GM19397 (cell line): ENCODE data around the gene FOXE1.

ENCODE experiments used
- ATAC-seq: cut with Tn5 transposase; IDR thresholded peaks from one replicate; pipeline ENCODE4 v1.9.1; 2021; ENCODE audit warnings: mild to moderate bottlenecking, moderate library complexity; ENCODE audit not compliant: unreplicated experiment

Gene FOXE1

DNA sequence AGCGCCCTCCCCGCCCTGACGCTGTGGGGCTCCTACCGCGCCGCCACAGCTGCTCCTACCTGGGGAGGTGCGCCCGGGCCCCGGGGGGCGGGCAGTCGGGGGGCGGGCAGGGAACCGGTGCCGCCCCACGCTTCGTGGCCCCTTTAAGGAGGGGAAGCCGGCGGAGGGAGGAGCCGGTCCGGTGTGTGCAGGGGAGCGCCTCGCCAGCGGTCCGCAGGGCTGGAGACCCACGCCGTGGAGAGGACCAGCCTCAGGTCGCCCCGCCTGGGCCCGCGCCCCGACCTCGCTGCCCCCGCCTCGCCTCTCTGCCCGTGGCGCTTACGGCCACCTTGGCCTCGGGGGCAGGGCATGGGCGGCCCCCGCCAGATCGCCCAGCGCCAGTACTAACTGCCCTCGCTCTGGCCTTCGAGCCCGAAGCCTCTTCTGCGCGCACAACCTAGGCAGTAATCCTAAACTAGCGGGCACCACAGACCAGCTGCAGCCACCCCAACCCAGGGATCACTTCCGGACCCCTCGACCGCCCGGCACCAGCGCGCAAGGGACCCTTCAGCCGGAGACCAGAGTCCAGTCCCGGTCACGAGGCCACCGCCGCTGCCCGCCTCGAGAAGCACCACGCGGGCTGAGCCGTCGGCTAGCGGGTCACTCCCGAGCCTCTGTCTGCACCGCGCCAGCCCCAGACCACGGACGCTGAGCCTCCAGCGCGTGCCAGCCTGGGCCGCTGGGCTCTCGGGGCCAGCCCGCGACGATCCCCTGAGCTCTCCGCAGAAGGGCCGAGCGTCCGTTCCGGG, at the start of gene FOXE1:
TSS of gene FOXE1 (plus strand) at position 171 of the 788 bp plus-strand sequence. CDS start 689 bp downstream, outside the sequence.
- ATAC-seq, result no peak

DNA sequence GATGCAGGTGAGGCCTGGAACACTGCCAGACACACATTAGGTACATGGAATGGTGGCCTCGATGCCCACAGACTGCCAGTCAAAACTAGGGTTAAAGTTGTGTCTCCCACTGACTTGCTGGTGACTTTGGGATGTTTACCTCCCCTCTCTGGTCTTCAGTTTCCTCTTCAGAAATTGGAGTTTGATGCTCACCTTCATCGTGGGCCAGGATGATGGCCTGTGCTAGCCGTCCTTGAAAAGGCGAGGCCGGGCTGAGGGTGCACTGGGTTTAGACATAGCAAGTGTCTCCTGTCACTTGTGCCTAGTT, 49.0 kb upstream of the FOXE1 start:
- ATAC-seq, result no peak

DNA sequence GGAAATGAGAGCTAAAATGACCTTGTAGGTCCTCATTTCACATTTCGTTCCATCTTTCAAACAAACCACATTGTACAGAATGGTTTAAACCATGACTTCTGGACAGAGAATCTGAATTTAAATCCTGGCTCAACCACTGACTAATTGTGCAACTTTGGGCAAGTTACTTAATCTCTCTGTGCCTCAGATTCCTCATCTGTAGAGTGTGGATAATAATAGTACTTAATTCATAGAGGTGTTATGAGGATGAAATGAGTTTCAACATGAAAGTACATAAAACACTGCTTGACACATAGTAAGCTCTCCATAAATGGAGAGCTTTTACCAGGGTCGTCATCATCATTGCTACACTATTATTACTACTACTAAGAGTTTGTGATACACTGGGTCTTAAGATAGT, 46.3 kb upstream of the FOXE1 start:
- no peak for ATAC-seq

DNA sequence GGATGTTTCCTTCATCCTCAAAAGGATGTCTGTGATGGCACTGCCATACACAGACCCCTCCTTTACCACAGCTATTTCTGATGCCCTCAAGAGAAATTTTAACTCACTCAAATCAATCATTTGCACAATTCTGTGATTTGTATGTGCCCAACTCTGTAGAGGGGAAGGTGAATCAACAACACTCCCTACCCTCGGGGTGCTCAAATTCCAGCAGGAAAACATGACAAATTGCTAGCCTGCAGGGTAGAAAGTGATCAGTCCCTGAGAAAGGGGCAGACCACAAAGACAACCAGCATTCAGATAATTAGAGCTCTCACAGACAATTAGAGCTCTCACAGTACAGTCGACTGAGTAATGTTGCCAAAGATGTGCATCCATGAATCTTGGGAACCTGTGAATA, 45.3 kb upstream of the FOXE1 start:
- ATAC-seq, result no peak

DNA sequence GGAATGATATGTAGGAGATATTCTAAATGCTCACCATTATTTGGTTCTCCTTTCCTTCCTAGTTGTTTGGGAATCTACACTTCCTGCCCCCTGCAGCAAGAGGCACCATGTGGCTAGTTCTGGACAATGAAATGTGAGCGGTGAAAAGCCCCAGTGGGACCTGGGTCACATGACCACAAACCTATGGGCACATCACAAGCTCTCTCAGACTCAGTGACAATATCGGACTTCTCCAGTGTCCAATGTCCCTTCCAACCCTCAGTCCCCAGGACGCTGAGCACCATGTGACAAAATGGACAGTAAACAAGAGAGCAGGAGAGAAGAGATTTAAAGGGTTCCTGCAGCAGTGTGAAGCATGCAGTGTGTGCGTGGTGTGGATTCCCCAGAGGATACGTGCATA, 44.6 kb upstream of the FOXE1 start:
- no peak for ATAC-seq

DNA sequence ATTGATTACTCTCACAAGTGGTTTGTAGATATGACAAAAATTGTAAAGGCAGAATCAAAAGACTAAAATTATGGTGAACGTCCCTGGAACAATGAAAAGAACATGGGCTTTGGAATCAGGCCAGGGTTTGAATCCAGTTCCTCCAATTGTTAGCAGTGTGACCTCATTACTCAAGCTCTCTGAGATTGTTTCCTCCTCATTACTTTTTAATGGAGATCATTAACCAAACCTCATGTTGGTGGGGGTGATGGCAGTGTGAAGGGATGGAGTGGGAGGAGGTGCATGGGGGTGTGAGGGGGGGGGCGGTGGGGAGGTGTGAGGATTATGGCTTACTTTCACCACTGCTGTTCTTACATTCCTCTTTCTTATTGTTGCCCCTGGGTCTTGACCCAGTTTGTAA, 44.1 kb upstream of the FOXE1 start:
- ATAC-seq, result no peak

DNA sequence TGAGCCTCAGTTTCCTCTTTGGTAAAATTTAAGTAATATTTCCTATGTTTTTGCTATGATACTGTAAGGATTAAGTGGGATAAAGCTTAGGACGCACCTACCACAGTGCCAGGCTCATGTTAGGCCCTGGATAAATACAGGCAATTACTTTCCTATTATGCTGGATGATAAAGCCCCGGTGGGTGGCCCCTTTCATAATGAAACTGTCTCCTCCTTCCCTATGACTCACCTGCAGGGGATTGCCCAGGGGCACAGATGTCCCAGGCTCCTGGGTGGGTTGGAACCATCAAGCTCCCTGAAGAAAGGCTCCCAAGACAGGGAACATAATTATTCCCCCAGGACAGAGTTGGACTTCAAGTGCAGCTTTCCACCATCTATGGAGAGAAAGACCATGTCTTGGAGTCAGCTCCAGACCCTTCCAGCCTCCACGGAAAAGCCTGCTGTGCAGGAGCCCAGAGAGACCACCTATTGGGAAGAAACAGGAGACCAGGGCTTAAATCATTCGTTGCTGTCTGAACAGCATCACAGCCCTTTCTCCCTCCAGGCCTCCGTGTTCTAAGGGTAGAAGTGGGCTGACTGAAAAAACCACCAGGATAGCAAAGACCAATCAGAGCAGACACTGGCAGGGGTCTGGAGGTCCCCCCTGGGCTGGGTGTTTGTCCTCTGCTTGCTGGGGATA, 43.2 kb upstream of the FOXE1 start:
- no peak for ATAC-seq

DNA sequence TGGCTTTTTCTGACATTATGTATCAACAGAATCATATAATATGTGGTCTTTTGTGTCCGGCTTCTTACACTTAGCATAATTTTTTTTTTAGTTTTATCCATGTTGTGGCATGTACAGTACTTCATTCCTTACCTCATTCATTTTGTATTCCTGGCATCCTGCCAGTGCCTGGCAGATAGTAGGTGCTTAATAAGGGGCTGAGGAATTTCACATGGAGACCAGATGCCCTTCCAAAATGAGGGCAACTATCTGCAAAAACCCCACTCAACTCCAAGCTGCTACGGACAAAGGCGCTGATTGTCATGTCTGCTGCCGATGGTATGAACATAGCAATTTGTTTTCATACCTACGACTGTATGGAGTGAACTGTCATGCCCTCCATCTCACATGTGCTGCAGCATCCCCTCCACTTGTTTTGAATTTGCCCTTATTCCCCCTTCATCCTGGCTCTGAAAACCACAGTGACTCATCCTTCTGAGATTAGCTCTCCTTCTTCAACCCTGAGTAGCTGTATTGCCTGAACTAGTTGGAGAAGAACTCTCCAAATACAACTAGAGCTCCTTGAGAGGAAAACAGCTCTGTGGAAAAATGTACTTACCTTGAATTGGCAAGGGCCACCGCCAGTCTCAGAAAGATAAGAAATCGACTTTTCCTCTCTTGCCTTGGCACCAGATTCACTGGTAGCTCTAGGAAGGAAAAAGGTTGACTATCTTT, 41.3 kb upstream of the FOXE1 start:
- no peak for ATAC-seq

DNA sequence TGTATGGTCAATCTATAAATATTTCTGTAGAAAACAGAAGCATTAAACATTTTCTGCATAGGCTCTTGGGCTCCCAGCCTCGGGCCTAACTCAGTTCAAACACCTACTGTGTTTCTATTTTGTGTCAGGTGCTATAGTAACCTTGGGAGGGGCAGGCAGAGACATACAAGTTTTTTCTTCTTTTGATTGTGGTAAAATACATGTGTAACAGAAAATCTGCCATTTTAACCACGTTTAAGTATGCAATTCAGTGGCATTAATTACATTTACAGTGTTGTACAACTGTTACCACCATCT, 40.8 kb upstream of the FOXE1 start:
- no peak for ATAC-seq

DNA sequence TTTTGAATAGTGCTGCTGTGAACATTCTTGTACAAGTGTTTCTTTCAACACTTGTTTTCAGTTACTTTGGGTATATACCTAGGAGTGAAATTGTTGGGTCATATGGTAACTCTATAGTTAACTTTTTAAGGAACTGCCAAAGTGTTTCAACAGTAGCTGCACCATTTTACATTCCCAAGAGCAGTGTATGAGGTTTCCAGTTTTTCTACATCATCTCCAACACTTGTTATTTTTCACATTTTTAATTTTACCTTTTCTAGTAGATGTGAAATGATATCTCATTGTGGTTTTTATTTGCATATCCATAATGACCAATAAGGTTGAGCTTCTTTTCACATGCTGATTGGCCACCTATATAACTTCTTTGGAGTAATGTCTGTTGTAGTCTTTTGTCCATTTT, 40.0 kb upstream of the FOXE1 start:
- no peak for ATAC-seq

DNA sequence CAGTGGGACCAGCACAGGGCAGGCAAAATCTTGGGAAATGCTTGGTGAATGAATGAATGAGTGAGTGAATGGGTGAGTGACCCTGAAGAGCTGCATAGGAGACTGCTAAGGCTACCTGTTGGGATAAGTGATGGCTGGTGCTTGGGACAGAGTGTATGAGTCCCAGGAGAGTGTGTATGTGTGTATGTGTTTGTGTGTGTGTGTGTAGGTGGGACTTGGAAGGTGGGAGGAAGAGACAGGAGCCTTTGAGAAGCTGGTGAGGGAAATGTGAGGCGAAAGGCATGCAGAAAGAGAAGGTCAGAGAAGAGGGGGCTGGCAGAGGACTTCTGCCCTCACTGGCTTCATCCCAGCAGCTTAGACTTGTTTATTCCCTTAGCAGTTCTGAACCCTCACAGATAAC, 33.3 kb upstream of the FOXE1 start:
- no peak for ATAC-seq

DNA sequence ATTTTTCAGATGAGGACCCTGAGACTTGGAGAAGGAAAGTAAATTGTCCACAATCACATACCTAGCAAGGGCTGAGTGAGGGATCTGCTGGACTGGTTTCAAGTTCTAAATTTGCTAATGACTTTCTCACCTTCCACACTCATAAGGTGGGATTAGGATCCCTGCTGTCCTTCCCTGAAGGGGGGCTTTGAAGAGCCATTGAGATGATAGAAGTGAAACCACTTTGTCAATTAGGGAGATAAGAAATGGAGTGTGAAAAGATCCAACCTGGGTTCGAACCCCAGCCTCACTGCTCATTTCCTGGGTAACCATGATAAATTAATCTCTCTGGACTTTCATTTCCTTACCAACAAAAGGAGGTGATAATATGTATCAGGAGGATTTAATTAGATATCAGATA, 32.7 kb upstream of the FOXE1 start:
- ATAC-seq, result no peak

DNA sequence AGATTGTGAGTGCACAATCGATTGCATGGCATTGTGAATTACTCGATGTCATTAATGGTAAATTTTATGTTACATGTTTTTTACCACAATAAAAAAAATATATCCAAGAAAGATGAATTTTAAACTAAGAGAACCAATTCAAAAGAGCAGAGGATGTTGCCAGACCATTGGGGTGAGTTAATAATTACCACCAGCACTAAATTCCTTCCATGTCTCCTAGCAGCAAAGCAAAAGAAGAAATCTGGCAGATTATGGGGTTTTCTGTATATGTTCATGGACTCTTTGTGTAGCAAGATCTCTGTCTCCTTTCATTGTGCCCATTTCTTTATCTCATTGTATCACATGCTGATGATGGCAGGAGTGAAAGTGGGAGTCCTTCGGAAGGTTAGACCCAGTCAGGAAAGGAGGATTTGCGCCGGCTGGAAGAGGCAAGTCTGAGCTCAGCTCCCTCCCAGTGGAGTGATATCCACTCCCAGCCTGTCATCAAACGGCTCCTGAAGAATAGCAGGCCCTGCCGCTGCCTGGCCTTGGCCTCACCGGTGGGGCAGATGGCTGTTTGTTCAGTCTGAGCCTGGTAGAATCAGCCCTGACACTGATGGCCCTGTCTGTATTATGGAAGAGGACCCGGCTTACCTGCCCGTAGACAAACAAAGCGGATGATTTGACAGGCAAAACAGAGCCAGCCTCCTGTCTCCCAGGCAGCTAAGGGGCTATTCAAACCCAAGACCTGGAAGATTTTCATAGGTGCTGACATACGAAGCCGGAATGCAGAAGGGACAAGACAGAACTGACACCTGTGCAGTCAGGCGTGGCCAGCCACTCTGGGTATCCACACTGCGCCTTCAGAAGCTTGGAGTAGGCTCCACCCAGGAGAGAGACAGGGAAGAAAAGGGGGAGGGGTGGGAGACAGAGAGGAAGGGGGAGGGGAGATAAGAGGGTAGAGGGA, 21.9 kb upstream of the FOXE1 start:
- ATAC-seq, result no peak

DNA sequence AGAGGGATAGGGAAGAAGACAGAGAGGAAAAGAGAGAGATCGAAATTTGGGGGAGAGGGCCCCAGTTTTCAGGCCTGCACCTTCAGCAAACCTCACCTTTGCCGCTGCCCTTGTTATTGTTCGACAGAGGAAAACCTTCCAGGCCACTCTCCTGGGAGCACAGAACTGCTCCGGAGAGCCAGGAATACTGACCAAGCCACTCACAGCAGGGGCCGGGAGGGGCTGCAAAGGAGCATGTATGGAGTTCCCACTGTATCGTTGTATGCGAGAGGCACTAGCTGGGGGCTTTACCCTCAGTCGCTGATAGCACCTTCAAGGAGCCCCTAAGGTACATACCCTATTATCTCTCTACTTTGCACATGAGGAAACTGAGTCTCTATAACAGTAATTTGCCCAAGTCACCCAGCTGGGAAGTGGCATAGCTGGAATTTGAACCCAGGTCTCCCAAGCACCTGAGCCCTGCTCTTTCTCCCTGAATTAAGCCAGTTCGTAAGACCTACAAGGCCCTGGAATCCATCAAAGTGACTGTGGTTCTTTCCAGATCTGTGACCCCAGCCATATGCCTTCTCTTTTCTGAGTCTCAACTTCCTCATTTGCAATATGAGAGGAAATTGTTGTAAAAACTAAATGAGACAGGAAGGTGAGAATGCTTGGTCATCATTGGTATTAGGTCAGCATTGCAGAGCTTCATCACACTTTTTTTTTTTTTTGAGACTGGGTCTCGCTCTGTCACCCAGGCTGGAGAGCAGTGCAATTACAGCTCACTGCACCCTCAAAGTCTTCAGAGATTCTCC, 21.0 kb upstream of the FOXE1 start:
- ATAC-seq, result no peak

DNA sequence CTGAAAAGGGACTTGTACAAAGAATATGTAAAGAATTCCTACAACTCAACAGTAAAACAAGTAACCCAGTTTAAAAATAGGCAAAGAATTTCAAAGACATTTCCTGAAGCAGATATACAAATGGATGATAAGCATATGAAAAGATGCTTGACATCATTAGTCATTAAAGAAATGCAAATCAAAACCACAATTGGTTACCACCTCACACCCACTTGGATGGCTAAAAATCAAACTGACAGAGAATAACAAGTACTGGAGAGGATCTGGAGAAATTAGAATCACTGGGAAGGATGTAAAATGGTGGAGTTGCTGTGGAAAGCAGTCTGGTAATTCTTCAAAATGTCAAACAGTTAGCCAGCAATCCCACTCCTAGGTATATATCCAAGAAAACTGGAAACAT, 12.5 kb upstream of the FOXE1 start:
- no peak for ATAC-seq

DNA sequence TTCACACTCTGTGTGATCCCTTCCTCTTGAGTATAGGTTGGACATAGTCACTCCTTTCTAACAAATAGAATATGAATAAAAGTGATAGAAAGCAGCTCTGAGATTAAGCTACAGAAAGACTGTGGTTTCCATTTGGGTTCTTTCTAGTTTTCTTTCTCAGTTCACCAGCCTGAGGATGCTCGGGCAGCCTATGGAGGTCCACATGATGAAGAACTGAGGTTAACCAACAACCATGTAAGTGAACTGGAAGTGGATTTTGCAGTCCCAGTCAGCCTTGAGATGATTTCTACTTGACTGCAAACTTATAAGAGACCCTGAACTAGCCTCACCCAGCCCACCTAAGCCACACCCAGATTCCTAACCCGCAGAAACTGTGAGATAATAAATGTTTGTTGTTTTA, 10.1 kb upstream of the FOXE1 start:
- ATAC-seq, result no peak

DNA sequence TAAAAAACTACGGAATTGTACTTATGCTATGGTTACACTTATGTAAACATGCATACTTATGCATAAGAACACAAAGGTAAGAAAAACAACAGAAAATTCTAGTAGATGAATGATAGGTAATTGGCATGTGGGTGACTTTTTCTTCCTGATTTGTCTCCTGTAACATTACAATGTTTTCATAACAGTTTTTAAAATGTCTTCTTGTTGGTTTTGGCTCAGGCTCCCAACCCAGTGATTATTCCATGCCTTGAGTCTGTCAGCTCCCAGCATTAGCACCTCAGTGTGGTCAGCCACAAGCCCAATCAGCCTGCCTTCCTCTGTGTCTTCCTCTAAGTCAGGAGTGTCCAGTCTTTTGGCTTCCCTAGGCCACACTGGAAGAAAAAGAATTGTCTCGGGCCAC, 7.9 kb upstream of the FOXE1 start:
- ATAC-seq, result no peak

DNA sequence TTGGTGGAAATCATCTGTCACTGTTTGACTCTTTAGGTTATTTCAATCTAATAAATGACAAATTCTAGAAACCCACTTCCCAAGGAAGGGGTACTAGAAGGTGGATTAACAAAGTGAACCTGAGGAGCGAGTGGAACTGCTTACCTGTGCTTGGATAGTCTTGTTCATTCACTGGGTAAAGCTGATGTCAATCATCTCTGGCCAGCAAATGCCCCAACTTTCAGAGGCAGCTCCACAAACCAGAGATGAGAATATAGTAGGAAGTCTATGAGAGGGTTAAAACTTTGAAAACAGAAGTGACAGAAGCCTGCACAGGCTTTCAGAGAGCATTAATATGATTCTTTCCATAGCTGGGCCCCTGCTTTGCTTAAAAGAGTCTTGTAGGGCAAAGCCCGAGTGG, 7.3 kb upstream of the FOXE1 start:
- no peak for ATAC-seq

DNA sequence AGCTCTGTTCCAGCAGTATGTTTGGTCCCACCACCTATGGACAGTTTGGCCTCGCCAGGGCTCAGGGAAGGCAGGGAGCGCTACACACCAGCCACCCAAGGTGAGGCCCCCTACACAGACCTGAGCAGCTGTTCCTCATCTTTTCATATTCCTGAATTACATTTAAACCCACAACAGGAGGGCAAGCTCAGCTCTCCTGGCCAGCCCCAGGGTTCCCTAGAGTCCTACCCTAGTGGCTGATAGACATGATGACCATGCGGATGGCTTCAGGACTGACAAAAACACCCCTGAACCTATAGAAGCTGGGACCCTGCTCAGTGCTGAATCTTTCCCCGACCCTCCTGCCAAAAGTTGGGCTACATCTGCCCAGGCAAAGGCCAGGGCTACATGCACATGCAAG, 6.7 kb upstream of the FOXE1 start:
- no peak for ATAC-seq

DNA sequence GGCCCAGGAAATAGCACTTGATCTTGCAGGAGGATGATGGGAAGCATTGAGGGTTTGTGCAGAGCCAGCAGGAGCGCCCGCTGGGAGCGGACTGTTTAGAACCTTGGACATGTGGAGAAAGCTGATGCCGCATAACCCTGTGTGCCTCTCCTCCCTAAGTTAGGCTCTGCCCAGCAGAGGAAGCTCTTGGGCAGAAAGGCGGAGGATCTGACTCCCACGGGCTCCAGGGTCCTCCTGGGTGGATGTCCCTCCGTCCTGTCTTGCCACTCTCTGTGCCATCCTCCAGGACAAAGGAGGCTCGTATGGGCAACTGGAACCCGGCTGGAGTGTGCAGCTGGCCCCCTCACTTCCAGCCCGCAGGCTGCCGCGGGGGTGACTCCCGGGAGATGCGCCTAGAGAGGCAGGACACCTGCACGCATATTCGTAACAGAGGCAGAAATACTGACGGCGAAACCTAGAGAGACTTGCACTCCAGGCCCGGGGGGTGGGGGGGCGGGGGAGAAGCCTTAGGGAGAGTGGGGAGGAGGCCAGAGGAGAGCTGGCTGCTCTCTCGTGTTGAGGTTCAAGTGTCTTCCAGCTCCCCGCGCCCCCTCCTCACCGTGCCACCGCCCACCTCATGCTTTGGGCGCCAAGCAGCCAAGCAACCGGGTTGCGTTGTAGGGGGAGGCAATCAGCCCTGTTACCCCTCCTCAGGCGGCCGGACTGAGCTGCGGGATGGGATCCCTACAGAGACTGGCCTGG, 5.4 kb upstream of the FOXE1 start:
- ATAC-seq, result no peak
